GM21528 (cell line): Measurements from ENCODE around the gene CORO1C.
A peak's percentile ranks its signal among the peaks of the same experiment; 100 is the strongest.
"Not testable (repeated sequence)": the region's sequence is repeated elsewhere in the genome, so short reads cannot be mapped to it uniquely, and the experiment has no call there.

Experiments
- ATAC-seq: cut with Tn5 transposase; IDR thresholded peaks from one replicate; pipeline ENCODE4 v1.9.1; 2021; ENCODE audit warnings: mild to moderate bottlenecking, moderate library complexity; ENCODE audit not compliant: unreplicated experiment, low FRiP score

CORO1C gene

DNA sequence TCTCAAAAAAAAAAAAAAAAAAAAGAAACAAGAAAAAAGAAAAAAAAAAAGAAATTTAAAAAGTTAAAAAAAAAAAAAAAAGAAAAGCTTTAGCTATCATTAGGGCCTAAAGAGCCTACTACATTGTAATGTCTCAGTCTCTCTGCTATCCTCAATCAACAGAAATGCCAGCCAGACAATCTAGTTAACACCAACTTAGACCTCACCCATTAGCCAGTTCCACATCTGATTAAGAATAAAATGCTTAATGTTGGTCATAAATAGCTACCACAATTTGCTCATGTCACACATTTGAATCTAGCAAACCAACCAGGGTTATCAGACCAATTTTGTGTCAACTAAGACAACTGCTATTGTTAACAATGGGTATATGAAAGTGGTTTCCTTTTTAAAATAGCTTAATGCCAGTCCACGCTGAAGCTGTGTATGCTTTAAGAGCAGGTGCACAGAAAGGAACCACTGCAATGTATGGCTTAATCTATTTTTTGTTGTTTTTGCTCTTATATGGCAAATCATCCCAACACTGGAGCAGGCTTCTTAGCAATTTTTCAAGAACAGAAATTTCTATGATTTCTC, 52.1 kb downstream of the CORO1C start:
- no peak for ATAC-seq

DNA sequence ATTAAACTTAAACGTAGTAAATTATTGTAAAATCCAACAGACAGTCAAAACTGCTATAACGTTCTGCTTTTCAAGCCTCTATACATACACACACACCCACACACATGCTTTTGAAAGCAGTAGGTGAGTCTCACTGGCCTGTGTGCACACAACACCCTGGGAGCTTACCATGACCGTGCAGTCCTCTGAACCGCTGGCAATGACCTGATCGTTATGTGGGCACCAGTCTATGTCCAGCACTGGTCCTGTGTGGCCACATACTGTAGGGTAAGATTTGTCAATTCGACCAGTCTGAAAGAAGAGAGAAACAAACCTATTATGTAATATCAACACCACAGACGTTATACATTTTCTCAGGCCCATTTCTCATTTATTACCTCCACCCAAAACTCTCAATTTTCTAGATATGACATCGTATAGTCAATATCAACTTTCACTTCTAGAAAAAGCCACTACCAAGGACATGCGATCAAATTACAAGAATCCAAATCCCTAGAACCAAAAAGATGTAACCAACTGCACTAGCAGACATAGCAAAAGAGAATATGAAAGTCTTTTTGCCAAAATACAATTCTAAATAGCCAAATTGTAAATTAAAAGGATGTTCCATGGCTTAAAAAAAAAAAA, 53.1 kb downstream of the CORO1C start:
- no peak for ATAC-seq

DNA sequence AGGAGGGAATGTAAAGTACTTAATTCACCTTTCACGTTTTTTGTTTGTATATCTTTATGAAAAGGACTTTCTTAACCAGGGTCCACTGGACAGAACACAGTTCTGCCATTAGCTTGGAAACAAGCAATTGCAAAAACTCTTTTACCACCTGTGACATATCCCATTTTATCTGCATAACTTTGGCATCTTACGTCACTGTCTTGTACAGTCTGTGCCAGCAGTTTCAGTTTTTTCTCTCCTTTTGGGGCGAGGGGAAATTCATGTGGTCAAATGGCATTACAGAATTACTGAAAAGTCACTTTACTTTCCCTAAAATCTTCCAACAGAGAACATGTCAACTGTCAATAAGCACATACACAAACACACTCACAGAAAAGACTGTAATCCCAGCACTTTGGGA, 53.9 kb downstream of the CORO1C start:
- no peak for ATAC-seq

DNA sequence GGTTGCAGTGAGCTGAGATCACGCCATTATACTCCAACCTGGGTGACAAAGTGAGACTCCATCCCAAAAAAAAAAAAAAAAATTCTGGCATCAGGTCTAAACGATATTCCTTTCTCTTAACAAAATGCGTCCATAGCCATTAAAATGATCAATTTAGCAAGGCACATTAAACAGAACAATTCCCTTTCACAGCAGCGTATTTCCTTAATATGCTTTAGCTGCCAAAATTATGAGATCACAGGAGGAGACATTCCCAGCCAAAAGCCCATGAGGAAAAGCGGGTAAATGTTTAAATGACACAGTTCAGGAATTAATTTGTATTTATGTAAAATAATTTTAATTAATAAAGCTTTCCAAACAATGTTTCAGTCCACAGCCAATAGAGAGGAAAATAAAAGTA, 54.6 kb downstream of the CORO1C start:
- no peak for ATAC-seq

DNA sequence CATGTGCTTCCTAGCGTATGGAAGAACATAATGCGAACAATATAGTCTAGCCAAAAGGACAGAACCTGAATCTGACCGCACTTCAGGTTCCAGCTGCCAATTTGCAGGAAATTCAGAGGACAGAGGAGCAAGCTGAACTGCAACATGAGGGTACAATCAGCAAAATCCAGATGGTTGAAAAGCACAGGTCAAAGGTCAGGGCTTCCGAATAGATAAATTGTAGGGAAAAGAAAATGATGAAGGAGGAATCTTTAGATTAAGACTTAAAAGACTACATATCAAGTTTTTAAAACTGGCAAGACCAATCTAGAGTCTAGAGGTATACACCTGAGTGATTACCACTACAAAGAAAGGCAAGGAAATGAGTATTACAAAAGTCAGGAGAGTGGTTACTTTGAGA, 55.5 kb downstream of the CORO1C start:
- ATAC-seq, result no peak

- ATAC-seq, result no peak
Measured at GRCh38 chr12:108672054-108672453, 59.3 kb downstream of the CORO1C start.

- ATAC-seq, result no peak
Measured at GRCh38 chr12:108671110-108671509, 60.2 kb downstream of the CORO1C start.

DNA sequence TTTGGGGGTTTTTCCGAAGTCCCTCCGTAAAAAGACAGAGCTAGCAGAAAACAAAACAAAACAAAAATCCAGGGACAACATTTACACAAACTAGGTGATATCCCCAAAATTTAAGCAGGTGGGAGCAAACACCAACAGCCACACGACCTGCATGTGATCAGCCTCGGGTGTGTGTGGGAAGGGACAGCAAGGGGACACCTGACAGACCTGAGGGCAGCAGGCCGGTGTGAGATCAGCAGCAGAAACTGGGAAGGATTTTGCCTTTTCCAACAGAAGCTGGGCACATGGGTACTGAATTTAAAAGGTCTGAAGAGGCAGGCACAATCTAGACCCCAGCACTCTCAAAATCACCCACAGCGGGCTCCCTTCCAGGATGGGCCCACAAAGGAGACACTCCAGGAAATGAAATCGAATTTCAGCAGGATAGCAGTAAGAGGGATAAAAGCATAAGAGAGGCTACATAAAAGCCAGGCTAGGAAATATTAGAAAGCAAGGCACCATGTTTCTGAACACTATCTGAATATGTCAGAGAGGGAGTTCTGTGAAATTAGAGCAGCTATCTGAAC, 61.2 kb downstream of the CORO1C start:
- ATAC-seq, result no peak

DNA sequence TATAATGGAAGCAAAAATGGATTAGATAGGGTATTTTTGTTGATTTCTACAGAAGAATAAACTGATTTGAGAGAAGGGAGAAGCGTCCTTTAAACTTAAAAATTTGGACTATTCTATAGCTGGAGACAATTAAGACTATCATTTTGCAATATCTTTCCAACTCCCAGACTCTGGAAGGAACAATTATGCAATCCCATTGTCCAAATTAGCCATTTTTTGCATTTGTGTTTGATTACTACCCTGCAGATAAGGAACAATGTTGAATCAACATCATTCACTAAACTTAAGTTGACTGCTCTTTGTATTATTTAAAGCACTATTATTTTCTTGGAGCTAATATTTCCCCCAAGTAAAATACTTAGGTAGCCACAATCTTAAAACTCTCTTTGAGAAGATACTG, 62.8 kb downstream of the CORO1C start:
- no peak for ATAC-seq

DNA sequence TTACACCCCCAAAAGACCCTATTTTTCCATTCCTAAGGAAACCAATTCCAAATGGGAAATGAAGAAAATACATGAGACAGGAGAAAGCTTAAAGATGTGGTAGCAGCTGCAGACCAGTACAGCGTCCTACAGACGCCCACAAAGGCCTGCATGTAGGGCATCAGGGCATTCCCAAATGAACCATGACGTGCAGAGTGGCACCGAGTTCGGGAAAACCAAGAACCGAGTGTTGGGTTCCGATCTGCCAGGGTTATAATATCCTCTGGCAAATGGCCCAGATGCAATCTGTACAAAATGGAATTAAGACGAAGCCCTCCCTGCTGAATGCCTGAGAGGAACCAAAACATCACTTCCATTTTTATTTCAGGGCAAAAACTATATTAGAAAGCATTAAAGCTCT, 63.3 kb downstream of the CORO1C start:
- no peak for ATAC-seq

- no peak for ATAC-seq
Measured at GRCh38 chr12:108667349-108667748, 64.0 kb downstream of the CORO1C start.

GRCh38 chr12:108666401-108666881, 64.9 kb downstream of the CORO1C start:
- no peak for ATAC-seq

DNA sequence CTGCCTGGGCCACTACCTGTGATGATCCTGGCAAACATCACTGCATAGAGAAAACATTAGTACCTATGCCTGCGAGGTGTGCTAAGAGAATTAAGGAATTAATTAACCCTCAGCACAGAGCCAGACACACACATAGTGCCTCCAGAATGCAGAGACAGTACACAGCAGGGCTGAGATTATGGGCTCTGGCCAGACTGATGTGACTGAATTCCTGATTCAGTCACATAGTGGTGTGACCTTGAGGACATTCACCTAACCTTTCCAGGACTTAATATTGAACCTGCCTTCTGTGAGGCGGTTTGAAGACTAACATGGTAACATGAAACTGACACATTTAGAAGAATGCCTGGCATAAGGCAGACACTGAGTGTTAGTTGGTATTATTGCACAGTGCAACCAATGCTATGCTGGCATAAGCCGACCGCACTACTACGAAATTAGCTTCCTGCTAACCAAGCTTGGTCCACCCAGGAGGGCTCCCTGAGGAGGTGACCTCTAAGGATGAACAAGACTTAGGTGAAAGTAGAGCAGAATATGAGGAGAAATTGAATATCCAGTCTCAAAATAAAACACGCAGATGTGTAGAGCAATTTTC, 65.6 kb downstream of the CORO1C start:
- ATAC-seq, result no peak

DNA sequence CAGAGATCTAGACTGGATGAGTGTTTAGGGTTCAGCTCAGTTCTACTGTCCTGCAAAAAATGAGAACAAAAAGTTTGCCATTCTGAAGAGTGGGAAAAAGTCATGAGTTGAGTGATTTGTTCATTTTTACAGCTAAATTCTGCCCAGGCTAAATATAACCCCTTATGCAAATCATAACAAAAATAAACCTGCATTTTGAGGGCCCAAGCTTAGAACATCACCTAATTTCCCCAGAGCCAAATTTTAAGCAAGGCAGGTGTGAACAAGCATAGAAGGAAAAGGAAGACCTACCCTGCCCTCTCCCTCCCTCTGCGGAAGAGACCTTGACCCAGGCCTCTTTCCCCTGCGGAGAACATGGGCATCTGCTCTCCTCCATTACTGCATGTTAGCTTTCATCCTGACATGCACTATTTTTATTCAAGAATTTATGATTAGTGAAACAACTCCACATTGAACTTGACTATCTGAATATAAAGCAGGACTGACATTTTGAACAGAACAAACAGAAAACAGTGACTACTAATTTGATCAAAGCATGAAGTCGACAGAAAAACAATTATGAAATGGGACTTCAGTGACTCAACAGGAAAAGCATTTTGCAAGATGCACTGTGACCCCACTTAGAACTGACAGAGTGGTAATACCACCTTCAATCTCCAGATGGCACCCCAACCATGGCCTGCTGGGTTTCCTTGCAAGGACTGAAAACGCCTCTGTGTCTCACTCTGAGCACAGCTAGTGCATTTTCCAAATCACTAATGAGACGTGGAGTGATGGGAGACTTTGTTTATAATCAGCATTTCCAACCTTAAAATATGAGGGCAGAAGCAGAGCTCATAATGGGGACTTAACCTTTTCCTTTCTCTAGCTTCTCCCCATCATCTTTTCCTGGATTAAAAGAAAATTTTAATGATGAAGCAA, 66.7 kb downstream of the CORO1C start:
- ATAC-seq, result peak; percentile 73

DNA sequence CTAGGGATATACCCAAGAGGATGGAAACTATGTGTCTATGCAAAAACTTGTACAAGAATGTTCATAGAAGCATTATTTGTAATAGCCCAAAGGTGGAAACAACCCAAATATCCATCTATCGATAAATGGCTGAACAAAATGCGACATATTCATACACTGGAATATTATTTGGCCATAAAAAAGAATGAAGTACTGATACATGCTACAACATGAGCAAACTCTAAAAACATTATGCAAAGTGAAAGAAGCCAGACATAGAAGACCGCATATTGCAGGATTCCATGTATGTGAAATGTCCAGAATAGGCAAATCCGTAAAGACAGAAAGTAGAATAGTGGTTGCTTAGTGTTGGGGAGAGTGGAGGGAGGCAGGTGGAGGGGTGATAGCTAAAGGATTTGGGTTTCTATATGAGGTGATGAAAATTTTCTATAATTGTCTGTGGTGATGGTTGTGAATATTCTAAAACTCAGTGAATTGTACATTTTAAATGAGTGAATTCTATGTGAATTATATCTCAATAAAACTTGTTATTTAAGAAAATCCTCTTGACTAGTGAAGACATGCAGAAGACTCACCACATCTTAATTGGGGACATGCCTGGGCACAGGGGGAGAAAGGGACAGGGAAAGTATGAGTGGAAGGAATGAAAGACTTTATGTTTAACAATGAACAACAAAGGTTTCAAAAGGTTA, 67.8 kb downstream of the CORO1C start:
- no peak for ATAC-seq

DNA sequence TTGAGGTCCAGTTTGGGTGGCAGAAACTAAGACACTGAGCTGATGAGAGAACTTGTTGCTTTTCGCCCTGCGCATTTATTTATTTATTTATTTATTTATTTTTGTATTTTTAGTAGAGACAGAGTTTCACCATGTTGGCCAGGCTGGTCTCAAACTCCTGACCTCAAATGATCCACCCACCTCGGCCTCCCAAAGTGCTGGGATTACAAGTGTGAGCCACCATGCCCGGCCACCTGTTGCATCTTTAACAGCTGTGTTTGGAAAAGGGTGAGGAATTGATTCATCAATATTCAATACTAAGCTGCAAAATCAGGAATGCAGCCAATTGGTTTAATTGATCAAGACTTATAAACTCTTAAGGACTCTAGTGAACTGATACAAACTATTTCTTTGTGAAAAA, 73.2 kb downstream of the CORO1C start:
- ATAC-seq, result not testable (repeated sequence)

- ATAC-seq, result no peak
Measured at GRCh38 chr12:108657130-108657745, 74.1 kb downstream of the CORO1C start.

DNA sequence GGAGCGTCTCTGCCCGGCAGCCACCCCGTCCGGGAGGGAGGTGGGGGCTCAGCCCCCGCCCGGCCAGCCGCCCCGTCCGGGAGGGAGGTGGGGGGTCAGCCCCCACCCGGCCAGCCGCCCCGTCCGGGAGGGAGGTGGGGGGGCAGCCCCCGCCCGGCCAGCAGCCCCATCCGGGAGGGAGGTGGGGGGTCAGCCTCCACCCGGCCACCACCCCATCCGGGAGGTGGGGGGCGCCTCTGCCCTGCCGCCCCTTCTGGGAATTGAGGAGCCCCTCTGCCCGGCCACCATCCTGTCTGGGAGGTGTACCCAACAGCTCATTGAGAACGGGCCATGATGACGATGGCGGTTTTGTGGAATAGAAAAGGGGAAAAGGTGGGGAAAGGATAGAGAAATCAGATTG, 75.1 kb downstream of the CORO1C start:
- ATAC-seq, result not testable (repeated sequence)

- not testable (repeated sequence) for ATAC-seq
Measured at GRCh38 chr12:108655812-108656175, 75.5 kb downstream of the CORO1C start.

DNA sequence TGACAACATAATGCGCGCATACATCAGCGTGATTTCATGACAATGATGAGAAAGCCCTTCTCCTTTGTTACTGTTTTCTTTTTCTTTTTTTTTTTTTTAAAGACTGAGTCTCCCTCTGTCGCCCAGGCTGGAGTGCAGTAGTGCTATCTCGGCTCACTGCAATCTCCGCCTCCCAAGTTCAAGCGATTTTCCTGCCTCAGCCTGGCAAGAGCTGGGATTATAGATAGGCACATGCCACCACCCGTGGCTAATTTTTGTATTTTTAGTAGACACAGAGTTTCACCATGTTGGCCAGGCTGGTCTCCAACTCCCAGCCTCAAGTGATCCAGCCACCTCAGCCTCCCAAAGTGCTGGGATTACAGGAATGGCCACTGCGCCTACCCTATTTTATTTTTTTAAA, 76.7 kb downstream of the CORO1C start:
- ATAC-seq, result not testable (repeated sequence)
